Uterus (tissue), 4 donors: ENCODE measurements around the gene TSPAN17. TPM values are rescaled to one million over a fixed set of nuclear protein-coding genes. Genes with fewer than 3 reads are reported as not detected.

Experiments used
- DNase-seq, 2 donors: peaks; one replicate each; pipeline ENCODE4 v3.0.0-alpha.2; 2019 to 2020
- H3K27ac ChIP-seq, 2 donors: fragments of 200-600 bp; sonication (generic); 1 replicate in 1 of 2; 2 replicates in 1 of 2; pipeline ENCODE4 v1.5.1; 2016 to 2018
- H3K27me3 ChIP-seq, 2 donors: fragments of 200-600 bp; sonication (generic); one replicate each; pipeline ENCODE4 v1.5.1; 2018 to 2019; ENCODE audit warnings: control low read depth in 1 of 2
- H3K36me3 ChIP-seq, 2 donors: fragments of 200-600 bp; sonication (generic); one replicate each; pipeline ENCODE4 v1.5.1; 2019; ENCODE audit warnings: control low read depth in 1 of 2
- H3K4me1 ChIP-seq, 2 donors: fragments of 200-600 bp; sonication (generic); one replicate each; pipeline ENCODE4 v1.5.1; 2018 to 2019; ENCODE audit warnings: control low read depth in 1 of 2
- H3K4me3 ChIP-seq, 2 donors: fragments of 200-600 bp; sonication (generic); 1 replicate in 1 of 2; 2 replicates in 1 of 2; pipeline ENCODE4 v1.5.1; 2018 to 2019; ENCODE audit warnings: mild to moderate bottlenecking in 1 of 2
- H3K9me3 ChIP-seq, 2 donors: fragments of 200-600 bp; sonication (generic); one replicate each; pipeline ENCODE4 v1.5.1; 2019; ENCODE audit warnings: control low read depth in 1 of 2
- POLR2A ChIP-seq, 2 donors: fragments of 450-650 bp; IDR thresholded peaks; one replicate each; pipeline ENCODE4 v1.6.1; 2016; ENCODE audit warnings: antibody characterized with exemption in 2 of 2, mild to moderate bottlenecking in 1 of 2, moderate library complexity in 1 of 2
- intact Hi-C: fragments of 100-400 bp; cut with DNase I; formaldehyde crosslinking; loops from one replicate; pipeline ENCODE4 v1.15.1; 2023; ENCODE audit warnings: low total_unique reads
- total RNA-seq, 4 donors: library from RNA; depleted of rRNA in 3 of 4; stranded (reverse); fragments of >200 nt in 3 of 4; gene quantifications; one replicate each; pipeline versions ENCODE4 v1.1.0 to v1.2.4, GENCODE V29; 2014 to 2023
- TF ChIP-seq, protein P1 (sequence below), 4 experiments: fragments of 200-600 bp in 2 of 4; fragments of 450-650 bp in 2 of 4; sonication (generic) in 2 of 4; IDR thresholded peaks; one replicate each; pipeline ENCODE4 v1.5.1; 2016 to 2019; ENCODE audit warnings: antibody characterized with exemption in 4 of 4, mild to moderate bottlenecking in 2 of 4, moderate library complexity in 1 of 4
- donor health status: DM: yes; HTN: yes; CAD: no.

Gene TSPAN17
- total RNA-seq, 4 donors from 2014 or later, result 10.0 to 45.6 (median 20.2) TPM

DNA sequence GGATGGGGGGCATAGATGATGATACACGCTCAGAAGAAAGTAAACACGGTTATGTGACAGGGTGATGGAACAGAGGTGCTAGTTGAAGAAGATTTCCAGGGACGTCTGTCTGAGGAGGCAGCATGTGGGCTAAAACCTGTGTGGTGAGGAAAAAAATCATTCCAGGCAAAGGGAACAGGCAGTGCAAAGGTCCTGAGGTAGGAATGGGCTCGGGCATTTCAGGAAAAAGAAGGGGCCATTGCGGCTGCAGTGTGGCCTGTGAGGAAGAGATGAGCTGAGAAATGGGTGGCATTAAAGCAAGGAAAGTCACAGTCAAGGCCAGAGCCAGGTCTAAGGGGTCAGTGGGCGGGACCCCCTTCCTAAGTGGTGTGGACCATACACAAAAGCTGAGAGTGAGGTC, 18.2 kb downstream of the TSPAN17 start:
- no peak for TF ChIP-seq POLR2A (IDR thresholded peaks at IDR 0.05)
- no peak overlapping the region for H3K4me3 ChIP-seq
- intact Hi-C loops, result no loop called here
- no peaks in the 10 kb centered on the region for H3K36me3 ChIP-seq
- DNase-seq, result no peak
- H3K27me3 ChIP-seq, result peaks cover 0 to 5% of the 10 kb centered on the region in 2 donors
- H3K4me1 ChIP-seq, result no peaks in the 10 kb centered on the region
- H3K9me3 ChIP-seq, result no peaks in the 10 kb centered on the region
- no peak overlapping the region for H3K27ac ChIP-seq

DNA sequence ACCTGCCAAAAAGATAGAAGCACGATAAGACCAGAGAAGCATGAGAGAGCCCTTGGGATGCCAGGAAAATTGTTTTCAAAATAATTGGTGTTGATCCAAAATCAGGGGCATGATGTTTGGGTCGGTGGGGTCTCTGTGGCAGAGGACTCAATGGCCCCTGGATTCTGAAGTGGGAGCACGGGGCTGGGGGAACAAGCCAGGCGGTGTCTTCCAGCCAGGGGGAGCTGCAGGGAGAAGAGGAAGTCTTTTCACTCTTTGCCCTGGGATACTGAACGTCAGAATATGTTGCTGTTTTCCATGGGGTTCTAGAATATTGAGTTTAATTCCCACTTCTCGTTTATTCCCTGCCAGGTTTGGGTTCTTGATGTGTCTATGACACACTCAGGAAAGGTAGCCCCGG, 20.4 kb downstream of the TSPAN17 start:
- Histone ChIP-seq H3K27me3 (peaks cover 0 to 5% of the 10 kb centered on the region in 2 donors), H3K4me1 (no peaks in the 10 kb centered on the region), H3K4me3 (no peak overlapping the region)

DNA sequence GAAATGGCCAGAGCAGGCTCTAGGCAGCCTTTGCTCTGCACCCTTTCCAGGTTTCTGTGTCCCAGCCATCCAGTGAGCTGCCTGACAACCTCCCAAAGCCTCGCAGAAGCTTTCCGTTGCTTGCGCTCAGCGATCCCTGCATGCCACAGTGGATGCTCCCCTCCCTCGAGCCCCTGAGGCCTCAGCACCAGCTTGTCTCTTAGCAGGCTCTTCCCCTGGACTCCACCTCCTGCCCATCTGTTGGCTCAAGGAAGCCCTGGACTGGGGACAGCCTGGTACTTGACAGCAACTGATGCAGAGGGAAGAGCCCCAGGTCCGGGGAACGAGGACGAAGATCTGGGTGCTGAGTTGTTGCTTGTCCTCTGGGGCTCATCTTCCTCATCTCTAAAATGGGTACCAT, 23.2 kb downstream of the TSPAN17 start:
- Histone ChIP-seq H3K27me3 (no peaks in the 10 kb centered on the region), H3K9me3 (no peaks in the 10 kb centered on the region), H3K4me3 (no peak overlapping the region), H3K27ac (no peak overlapping the region), H3K36me3 (no peaks in the 10 kb centered on the region), H3K4me1 (no peaks in the 10 kb centered on the region)
- no peak for DNase-seq
- intact Hi-C loops, result no loop called here
- TF ChIP-seq, protein P1, sequence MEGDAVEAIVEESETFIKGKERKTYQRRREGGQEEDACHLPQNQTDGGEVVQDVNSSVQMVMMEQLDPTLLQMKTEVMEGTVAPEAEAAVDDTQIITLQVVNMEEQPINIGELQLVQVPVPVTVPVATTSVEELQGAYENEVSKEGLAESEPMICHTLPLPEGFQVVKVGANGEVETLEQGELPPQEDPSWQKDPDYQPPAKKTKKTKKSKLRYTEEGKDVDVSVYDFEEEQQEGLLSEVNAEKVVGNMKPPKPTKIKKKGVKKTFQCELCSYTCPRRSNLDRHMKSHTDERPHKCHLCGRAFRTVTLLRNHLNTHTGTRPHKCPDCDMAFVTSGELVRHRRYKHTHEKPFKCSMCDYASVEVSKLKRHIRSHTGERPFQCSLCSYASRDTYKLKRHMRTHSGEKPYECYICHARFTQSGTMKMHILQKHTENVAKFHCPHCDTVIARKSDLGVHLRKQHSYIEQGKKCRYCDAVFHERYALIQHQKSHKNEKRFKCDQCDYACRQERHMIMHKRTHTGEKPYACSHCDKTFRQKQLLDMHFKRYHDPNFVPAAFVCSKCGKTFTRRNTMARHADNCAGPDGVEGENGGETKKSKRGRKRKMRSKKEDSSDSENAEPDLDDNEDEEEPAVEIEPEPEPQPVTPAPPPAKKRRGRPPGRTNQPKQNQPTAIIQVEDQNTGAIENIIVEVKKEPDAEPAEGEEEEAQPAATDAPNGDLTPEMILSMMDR (IDR thresholded peaks at IDR 0.05), result no peak
- TF ChIP-seq POLR2A (IDR thresholded peaks at IDR 0.05), result no peak

More for the DNA sequence above, 20.4 kb downstream of the TSPAN17 start:
- intact Hi-C loops, result no loop called here
- H3K9me3 ChIP-seq, result no peaks in the 10 kb centered on the region
- TF ChIP-seq, protein P1 (IDR thresholded peaks at IDR 0.05), result no peak
- no peak for TF ChIP-seq POLR2A (IDR thresholded peaks at IDR 0.05)
- no peak for DNase-seq
- H3K36me3 ChIP-seq, result no peaks in the 10 kb centered on the region
- H3K27ac ChIP-seq, result no peak overlapping the region

DNA sequence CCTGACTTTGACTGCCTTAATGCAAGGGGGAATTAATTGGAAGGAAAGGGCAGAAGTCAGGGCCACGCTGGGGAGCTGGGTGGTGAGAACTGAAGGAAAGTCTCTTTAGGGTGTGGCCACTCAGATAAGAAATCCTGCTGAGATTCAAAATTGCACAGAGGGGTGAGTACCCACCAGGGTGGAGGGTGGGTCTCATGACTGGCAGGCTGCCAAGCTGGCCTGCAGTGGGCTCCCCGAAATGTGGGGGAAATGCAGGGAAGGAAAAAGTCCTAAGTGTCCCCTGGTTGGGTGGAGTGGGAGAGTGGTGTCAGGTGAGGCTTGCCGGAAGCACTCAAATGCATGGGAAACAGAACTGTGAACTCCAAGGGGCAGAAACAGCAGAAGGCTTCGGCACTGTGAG, 24.1 kb downstream of the TSPAN17 start:
- no peak overlapping the region for H3K27ac ChIP-seq
- no peak for DNase-seq
- intact Hi-C loops, result no loop called here
- no peak overlapping the region for H3K4me3 ChIP-seq
- no peaks in the 10 kb centered on the region for H3K9me3 ChIP-seq
- TF ChIP-seq, protein P1 (IDR thresholded peaks at IDR 0.05), result no peak
- TF ChIP-seq POLR2A (IDR thresholded peaks at IDR 0.05), result no peak
- no peaks in the 10 kb centered on the region for H3K36me3 ChIP-seq
- no peaks in the 10 kb centered on the region for H3K4me1 ChIP-seq
- no peaks in the 10 kb centered on the region for H3K27me3 ChIP-seq

DNA sequence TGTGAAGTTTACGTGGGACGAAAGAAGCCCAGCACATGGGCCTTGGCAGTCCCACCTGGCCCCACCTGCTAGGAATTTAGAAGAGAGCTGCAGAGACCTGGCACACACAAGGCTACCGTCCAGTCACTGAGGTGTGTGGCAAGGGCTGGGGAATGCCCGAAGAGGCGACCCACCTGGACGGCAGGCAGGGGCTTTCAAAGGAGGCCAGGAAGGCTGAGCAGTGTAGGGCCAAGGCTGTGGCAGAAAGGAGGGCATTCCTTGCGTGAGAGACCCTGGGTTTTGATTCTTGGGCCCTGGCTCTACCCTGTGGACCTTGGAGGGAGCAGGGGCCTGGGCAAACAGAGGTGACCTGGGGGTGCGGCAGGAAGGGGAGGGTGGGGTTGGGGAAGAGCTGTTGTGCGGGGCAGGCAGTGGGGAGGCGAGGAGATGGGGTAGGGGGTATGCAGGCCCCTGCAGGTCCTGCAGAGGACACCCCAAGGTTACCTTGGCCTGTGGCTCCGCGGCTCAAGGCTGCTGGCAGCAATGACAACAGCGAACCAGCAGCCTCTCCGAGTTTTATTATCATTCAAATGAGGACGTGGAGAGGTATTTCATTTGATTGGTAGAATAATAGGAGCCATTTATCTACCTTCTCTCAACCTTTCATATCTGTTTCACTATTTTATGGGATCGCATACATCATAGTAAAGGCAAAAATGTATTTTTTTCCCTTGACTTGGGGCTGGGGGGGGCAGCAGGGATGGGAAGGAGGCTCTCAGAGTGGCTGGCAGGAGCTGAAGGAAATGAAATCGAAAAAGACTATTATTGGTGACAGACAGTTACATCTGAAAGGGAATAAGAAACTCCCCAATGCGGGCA, 24.8 kb downstream of the TSPAN17 start:
- no peaks in the 10 kb centered on the region for H3K9me3 ChIP-seq
- no peak overlapping the region for H3K4me3 ChIP-seq
- TF ChIP-seq POLR2A (IDR thresholded peaks at IDR 0.05), result no peak
- TF ChIP-seq, protein P1 (IDR thresholded peaks at IDR 0.05), result no peak
- H3K27me3 ChIP-seq, result no peaks in the 10 kb centered on the region
- no peaks in the 10 kb centered on the region for H3K4me1 ChIP-seq
- no peak for DNase-seq
- intact Hi-C loops, result no loop called here
- H3K36me3 ChIP-seq, result no peaks in the 10 kb centered on the region
- no peak overlapping the region for H3K27ac ChIP-seq
